Subcutaneous abdominal adipose tissue (tissue), 5 donors: ENCODE measurements around the gene VPS41.
"Not testable (repeated sequence)": the region's sequence is repeated elsewhere in the genome, so short reads cannot be mapped to it uniquely, and the experiment has no call there.

ENCODE experiments used
- H3K27ac ChIP-seq: one replicate; pipeline ENCODE4 v1.7.0; 2013; ENCODE audit warnings: low read depth, mild to moderate bottlenecking, inconsistent platforms, low read length, moderate library complexity
- H3K27me3 ChIP-seq, 5 donors: one replicate each; pipeline ENCODE4 v1.7.0; 2013; ENCODE audit warnings: low read length in 5 of 5, inconsistent platforms in 1 of 5; ENCODE audit not compliant: control insufficient read depth in 5 of 5, insufficient read depth in 4 of 5
- H3K36me3 ChIP-seq, 5 donors: one replicate each; pipeline ENCODE4 v1.7.0; 2013; ENCODE audit warnings: low read length in 5 of 5; ENCODE audit not compliant: control insufficient read depth in 5 of 5, insufficient read depth in 5 of 5
- H3K4me1 ChIP-seq, 5 donors: one replicate each; pipeline ENCODE4 v1.7.0; 2013; ENCODE audit warnings: low read length in 5 of 5, mild to moderate bottlenecking in 3 of 5, moderate library complexity in 1 of 5; ENCODE audit not compliant: control insufficient read depth in 5 of 5, insufficient read depth in 5 of 5
- H3K4me3 ChIP-seq, 5 donors: one replicate each; pipeline ENCODE4 v1.7.0; 2013; ENCODE audit warnings: low read length in 5 of 5, low read depth in 1 of 5
- H3K9ac ChIP-seq, 5 donors: one replicate each; pipeline ENCODE4 v1.7.0; 2013; ENCODE audit warnings: low read length in 5 of 5, mild to moderate bottlenecking in 4 of 5, moderate library complexity in 3 of 5
- H3K9me3 ChIP-seq, 5 donors: one replicate each; pipeline ENCODE4 v1.7.0; 2013; ENCODE audit warnings: low read length in 5 of 5; ENCODE audit not compliant: control insufficient read depth in 5 of 5
- donor health status: healthy.
- donor health status: healthy.
- donor health status: healthy.
- donor health status: healthy.
- donor health status: healthy.

Gene VPS41

DNA sequence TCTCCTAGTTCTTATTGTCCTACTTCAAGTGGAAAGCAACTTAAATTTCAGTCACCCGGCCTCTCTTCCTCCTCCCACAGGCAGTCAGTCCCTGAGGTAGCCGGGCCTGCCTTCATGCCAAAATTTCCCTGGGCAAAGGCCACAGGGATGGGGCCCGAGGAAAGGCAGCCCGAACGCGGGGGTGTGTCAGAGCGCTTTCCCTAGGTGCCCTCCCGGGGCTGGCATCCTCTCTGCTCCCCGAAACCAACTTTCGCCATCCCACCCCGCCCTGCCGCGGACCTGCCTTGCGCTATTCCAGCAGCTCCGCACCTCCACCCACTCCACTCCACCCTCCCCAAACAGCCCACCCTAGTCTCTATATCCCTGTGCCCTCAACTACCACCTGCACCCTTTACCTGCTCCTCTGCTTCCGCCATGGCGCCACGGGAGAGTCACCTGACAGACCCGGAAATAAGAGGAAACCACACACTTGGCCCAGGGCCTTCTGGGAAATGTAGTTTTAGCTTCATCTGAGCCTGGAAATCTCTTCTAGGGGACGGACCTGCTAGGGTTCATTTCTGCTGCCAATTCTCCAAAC lies at the start of gene VPS41:
Gene VPS41, minus strand, starts transcription at position 433 of the 577 bp plus-strand sequence. Its CDS starts 17 bp downstream, at position 416.
- Histone ChIP-seq H3K4me1 (peaks cover 0 to 11% (median 10%) of the 10 kb centered on the region in 5 donors), H3K9ac (peak within 1 kb of the TSS; percentile 77 to 90 (median 82)), H3K36me3 (no peaks in the 10 kb centered on the region), H3K9me3 (no peaks in the 10 kb centered on the region), H3K4me3 (peak within 1 kb of the TSS; percentile 94 to 98 (median 97)), H3K27ac (peak within 1 kb of the TSS; percentile 64), H3K27me3 (no peaks in the 10 kb centered on the region)

- H3K4me3 ChIP-seq, result no peak overlapping the region
- H3K4me1 ChIP-seq, result no peaks in the 10 kb centered on the region
- H3K27ac ChIP-seq, result no peak overlapping the region
- no peak overlapping the region for H3K9ac ChIP-seq
- H3K27me3 ChIP-seq, result peaks cover 0 to 3% (median 0%) of the 10 kb centered on the region in 5 donors
- H3K9me3 ChIP-seq, result no peaks in the 10 kb centered on the region
- no peaks in the 10 kb centered on the region for H3K36me3 ChIP-seq
Measured at GRCh38 chr7:38955892-38956291, 46.9 kb upstream of the VPS41 start.

DNA sequence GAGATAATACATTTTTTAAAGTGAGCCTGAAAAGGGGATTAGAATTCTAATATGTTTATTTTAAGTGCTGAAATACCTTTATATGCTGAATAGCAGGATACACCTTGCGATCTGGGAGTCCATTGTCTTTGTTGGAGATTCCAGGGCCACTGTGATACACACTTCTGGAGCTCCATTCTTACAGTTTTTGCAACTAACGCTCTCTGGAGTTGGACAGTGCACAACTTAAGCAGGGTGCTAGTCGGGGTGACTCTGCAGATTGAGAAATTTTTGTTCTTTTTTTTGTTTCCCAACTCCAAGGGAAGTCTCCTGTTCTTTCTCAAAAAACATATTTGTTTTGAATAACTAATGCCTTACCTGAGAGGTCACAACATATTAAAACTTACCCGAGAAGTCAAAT lies 45.0 kb upstream of the VPS41 start:
- Histone ChIP-seq H3K4me3 (no peak overlapping the region), H3K9me3 (no peaks in the 10 kb centered on the region)

GRCh38 chr7:38953227-38953626 lies 44.2 kb upstream of the VPS41 start:
- Histone ChIP-seq H3K4me3 (no peak overlapping the region), H3K9ac (no peak overlapping the region), H3K27me3 (peaks cover 0 to 3% (median 0%) of the 10 kb centered on the region in 5 donors), H3K36me3 (no peaks in the 10 kb centered on the region), H3K9me3 (no peaks in the 10 kb centered on the region), H3K27ac (no peak overlapping the region), H3K4me1 (peaks cover 0 to 13% (median 3%) of the 10 kb centered on the region in 5 donors)

More for the DNA sequence above, 45.0 kb upstream of the VPS41 start:
- H3K4me1 ChIP-seq, result peaks cover 0 to 13% (median 3%) of the 10 kb centered on the region in 5 donors
- peaks cover 0 to 3% (median 0%) of the 10 kb centered on the region in 5 donors for H3K27me3 ChIP-seq
- no peak overlapping the region for H3K9ac ChIP-seq
- no peak overlapping the region for H3K27ac ChIP-seq
- no peaks in the 10 kb centered on the region for H3K36me3 ChIP-seq

- Histone ChIP-seq H3K36me3 (no peaks in the 10 kb centered on the region), H3K27me3 (no peaks in the 10 kb centered on the region), H3K27ac (no peak overlapping the region), H3K9me3 (no peaks in the 10 kb centered on the region), H3K4me1 (peaks cover 0 to 13% (median 3%) of the 10 kb centered on the region in 5 donors), H3K9ac (no peak overlapping the region), H3K4me3 (no peak overlapping the region)
Measured at GRCh38 chr7:38951213-38951612, 42.2 kb upstream of the VPS41 start.

GRCh38 chr7:38950309-38950708 lies 41.3 kb upstream of the VPS41 start:
- Histone ChIP-seq H3K9me3 (no peaks in the 10 kb centered on the region), H3K27me3 (no peaks in the 10 kb centered on the region), H3K27ac (no peak overlapping the region), H3K4me3 (no peak overlapping the region), H3K9ac (no peak overlapping the region), H3K4me1 (peaks cover 0 to 13% (median 3%) of the 10 kb centered on the region in 5 donors), H3K36me3 (no peaks in the 10 kb centered on the region)

GRCh38 chr7:38947541-38947940 lies 38.5 kb upstream of the VPS41 start:
- H3K27me3 ChIP-seq, H3K27ac ChIP-seq, H3K9ac ChIP-seq, H3K4me3 ChIP-seq, H3K9me3 ChIP-seq, H3K36me3 ChIP-seq: not testable (repeated sequence)
- peaks cover 0 to 13% (median 3%) of the 10 kb centered on the region in 5 donors for H3K4me1 ChIP-seq

GRCh38 chr7:38942431-38943051 lies 33.5 kb upstream of the VPS41 start:
- no peaks in the 10 kb centered on the region for H3K27me3 ChIP-seq
- H3K36me3 ChIP-seq, result no peaks in the 10 kb centered on the region
- no peaks in the 10 kb centered on the region for H3K4me1 ChIP-seq
- no peak overlapping the region for H3K27ac ChIP-seq
- no peak overlapping the region for H3K4me3 ChIP-seq
- no peak overlapping the region for H3K9ac ChIP-seq
- H3K9me3 ChIP-seq, result no peaks in the 10 kb centered on the region

- Histone ChIP-seq H3K9ac (no peak overlapping the region), H3K36me3 (no peaks in the 10 kb centered on the region), H3K27ac (no peak overlapping the region), H3K4me1 (no peaks in the 10 kb centered on the region), H3K27me3 (no peaks in the 10 kb centered on the region), H3K9me3 (no peaks in the 10 kb centered on the region), H3K4me3 (no peak overlapping the region)
Measured at GRCh38 chr7:38940774-38941173, 31.8 kb upstream of the VPS41 start.

GRCh38 chr7:38938589-38938988 lies 29.6 kb upstream of the VPS41 start:
- Histone ChIP-seq H3K27me3 (no peaks in the 10 kb centered on the region), H3K9ac (no peak overlapping the region), H3K4me3 (no peak overlapping the region), H3K4me1 (no peaks in the 10 kb centered on the region), H3K27ac (no peak overlapping the region), H3K36me3 (no peaks in the 10 kb centered on the region), H3K9me3 (no peaks in the 10 kb centered on the region)
